OCI-LY3 (cell line): ENCODE results near the gene GTPBP1.

Experiments
- H2AFZ ChIP-seq: fragments of 200-600, 300-600 bp; shearing (Covaris generic); 2 replicates; pipeline ENCODE4 v1.6.0; 2014; ENCODE audit warnings: antibody characterized with exemption, low read depth, low read length
- H3K27ac ChIP-seq: fragments of 200-600, 300-600 bp; sonication (generic); 2 replicates; pipeline ENCODE4 v1.5.1; 2014; ENCODE audit warnings: mild to moderate bottlenecking, low read length, moderate library complexity, mixed read lengths
- H3K27me3 ChIP-seq: fragments of 200-600, 300-600 bp; sonication (generic); 2 replicates; pipeline ENCODE4 v1.6.1; 2014; ENCODE audit warnings: low read depth, low read length, mixed read lengths
- H3K36me3 ChIP-seq: fragments of 200-600, 300-600 bp; sonication (generic); replicated peaks from 2 replicates; pipeline ENCODE3; 2014; ENCODE audit warnings: low read depth, low read length, mixed read lengths
- H3K4me1 ChIP-seq: fragments of 300-600, 200-600 bp; sonication (generic); 2 replicates; pipeline ENCODE4 v1.6.1; 2014; ENCODE audit warnings: low read length, mixed read lengths
- H3K4me2 ChIP-seq: fragments of 200-600, 300-600 bp; sonication (generic); 2 replicates; pipeline ENCODE4 v1.6.1; 2014; ENCODE audit warnings: low read length, mixed read lengths
- H3K4me3 ChIP-seq: fragments of 300-600, 200-600 bp; sonication (generic); 2 replicates; pipeline ENCODE4 v1.5.1; 2014; ENCODE audit warnings: antibody characterized with exemption, mild to moderate bottlenecking, low read length, moderate library complexity
- H3K79me2 ChIP-seq: fragments of 300-600, 200-600 bp; shearing (Covaris generic); 2 replicates; pipeline ENCODE4 v1.6.1; 2014; ENCODE audit warnings: mild to moderate bottlenecking, low read length, mixed read lengths
- H3K9ac ChIP-seq: fragments of 300-600, 200-600 bp; shearing (Covaris generic); 2 replicates; pipeline ENCODE4 v1.6.0; 2014; ENCODE audit warnings: mild to moderate bottlenecking, low read length, moderate library complexity
- H3K9me3 ChIP-seq: fragments of 200-600, 300-600 bp; shearing (Covaris generic); 2 replicates; pipeline ENCODE4 v1.6.1; 2014; ENCODE audit warnings: low read length, mixed read lengths; ENCODE audit not compliant: insufficient read depth
- H4K20me1 ChIP-seq: fragments of 200-600, 300-600 bp; sonication (generic); 2 replicates; pipeline ENCODE4 v1.6.1; 2016; ENCODE audit warnings: low read length, mixed read lengths; ENCODE audit not compliant: insufficient read depth
- CTCF ChIP-seq: fragments of 200-600, 300-600 bp; sonication (generic); IDR thresholded peaks from 2 replicates; pipeline ENCODE4 v1.5.1; 2014; ENCODE audit warnings: antibody characterized with exemption, low read length, low read depth
- EZH2phosphoT487 ChIP-seq: fragments of 200-600 bp; shearing (Covaris generic); IDR thresholded peaks from 2 replicates; pipeline ENCODE4 v1.6.1; 2018; ENCODE audit warnings: antibody characterized with exemption, mixed run types, low read depth

Gene GTPBP1

DNA sequence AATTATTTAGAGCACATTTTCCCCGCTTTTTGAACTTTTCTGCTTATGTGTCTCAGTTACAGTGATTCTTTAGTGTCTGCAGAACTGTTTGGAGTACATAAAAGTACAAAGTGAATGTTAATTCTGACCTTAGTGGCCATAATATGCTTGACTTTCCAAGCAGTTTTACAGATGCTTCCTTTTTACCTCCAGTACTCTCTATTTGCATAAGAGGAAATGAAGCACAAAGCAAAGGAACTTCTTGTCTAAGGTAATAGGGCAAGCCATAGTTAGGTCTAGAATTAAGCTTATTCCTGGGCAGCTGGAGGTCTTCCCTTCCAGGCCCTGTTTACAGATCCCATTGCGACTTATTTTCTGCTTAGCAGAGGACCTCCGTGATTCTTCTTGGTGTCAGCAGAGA, 3.6 kb downstream of the GTPBP1 start:
- Histone ChIP-seq H2AFZ (no peak overlapping the region), H4K20me1 (peaks cover 75% of the 10 kb centered on the region)

GRCh38 chr22:38710351-38710750, 4.6 kb downstream of the GTPBP1 start:
- H3K79me2 ChIP-seq, result peaks cover 96% of the 10 kb centered on the region
- H3K36me3 ChIP-seq, result peaks cover 40% of the 10 kb centered on the region
- H3K9me3 ChIP-seq, result no peaks in the 10 kb centered on the region
- peaks cover 85% of the 10 kb centered on the region for H4K20me1 ChIP-seq
- H3K4me1 ChIP-seq, result peaks cover 30% of the 10 kb centered on the region
- no peak overlapping the region for H2AFZ ChIP-seq
- no peak overlapping the region for H3K27ac ChIP-seq
- no peak for TF ChIP-seq EZH2phosphoT487
- no peak for TF ChIP-seq CTCF
- H3K27me3 ChIP-seq, result no peaks in the 10 kb centered on the region
- no peak overlapping the region for H3K4me2 ChIP-seq
- no peak overlapping the region for H3K9ac ChIP-seq
- H3K4me3 ChIP-seq, result no peak overlapping the region

More for the DNA sequence above, 3.6 kb downstream of the GTPBP1 start:
- H3K9ac ChIP-seq, result no peak overlapping the region
- H3K4me3 ChIP-seq, result peak overlapping the region; percentile 13; the same call in 1 of the 2 replicates
- no peak overlapping the region for H3K27ac ChIP-seq
- TF ChIP-seq CTCF, result no peak
- H3K4me2 ChIP-seq, result peak overlapping the region; percentile 40
- H3K9me3 ChIP-seq, result no peaks in the 10 kb centered on the region
- H3K79me2 ChIP-seq, result peaks cover 86% of the 10 kb centered on the region
- peaks cover 37% of the 10 kb centered on the region for H3K36me3 ChIP-seq
- peaks cover 36% of the 10 kb centered on the region for H3K4me1 ChIP-seq
- no peaks in the 10 kb centered on the region for H3K27me3 ChIP-seq

DNA sequence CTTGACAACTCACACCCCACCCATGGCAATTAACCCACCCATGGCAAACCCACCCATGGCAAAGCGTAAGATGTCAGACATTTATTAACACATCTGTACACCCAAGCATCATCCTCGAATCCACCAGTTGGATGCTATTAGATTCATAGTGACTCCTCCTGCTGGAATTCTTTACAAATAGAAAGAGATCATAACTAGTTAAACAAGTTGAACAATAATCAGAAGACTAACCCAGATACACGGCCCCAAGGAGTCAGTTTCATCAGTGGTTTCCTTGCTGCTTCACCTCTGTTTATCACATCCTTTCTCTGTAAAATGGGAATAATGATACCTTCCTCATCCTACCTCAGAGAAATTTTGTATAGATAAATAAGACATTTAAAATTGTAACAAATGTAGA, 5.1 kb downstream of the GTPBP1 start:
- Histone ChIP-seq H3K4me2 (no peak overlapping the region), H3K27ac (no peak overlapping the region), H3K4me3 (no peak overlapping the region), H3K27me3 (no peaks in the 10 kb centered on the region), H3K79me2 (peaks cover 100% of the 10 kb centered on the region), H3K9ac (no peak overlapping the region), H3K9me3 (no peaks in the 10 kb centered on the region), H4K20me1 (peaks cover 91% of the 10 kb centered on the region), H3K36me3 (peaks cover 45% of the 10 kb centered on the region), H2AFZ (no peak overlapping the region), H3K4me1 (peaks cover 30% of the 10 kb centered on the region)
- no peak for TF ChIP-seq CTCF
- TF ChIP-seq EZH2phosphoT487, result no peak

DNA sequence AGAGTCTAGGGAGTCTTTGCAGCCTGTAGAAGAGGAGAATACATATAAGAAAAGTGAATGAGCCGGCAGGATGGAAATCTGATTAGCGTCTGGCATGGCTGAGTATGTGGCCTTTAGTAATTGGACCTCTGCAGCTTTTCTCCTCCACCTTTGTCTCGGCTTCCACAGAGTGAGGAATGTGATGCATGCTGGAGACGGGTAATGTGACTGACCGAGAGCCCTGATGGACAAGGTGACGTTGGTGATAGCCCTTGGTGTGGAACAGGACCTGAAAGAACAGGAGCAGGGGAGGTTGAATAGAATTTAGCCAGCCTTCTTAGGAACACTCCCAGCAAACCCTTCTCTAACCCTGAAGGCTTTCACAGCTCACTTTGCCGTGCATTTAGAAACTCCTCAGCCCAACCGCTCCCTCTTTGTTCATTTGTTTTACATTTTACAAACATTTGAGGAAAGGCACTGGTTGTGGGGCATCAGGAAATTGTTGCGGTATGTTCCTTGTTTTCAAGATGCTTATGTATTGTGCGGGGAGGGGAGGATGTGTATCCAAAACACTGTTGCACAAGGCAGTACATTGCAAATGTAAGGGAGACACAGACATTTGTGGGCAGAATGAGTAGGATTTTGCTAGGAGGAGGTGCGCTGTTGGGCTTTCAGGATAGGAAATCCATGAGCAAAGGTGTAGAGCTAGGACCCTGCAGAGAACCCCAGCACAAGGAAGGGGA, 6.9 kb downstream of the GTPBP1 start:
- Histone ChIP-seq H3K27ac (no peak overlapping the region), H3K4me1 (peaks cover 23% of the 10 kb centered on the region), H3K27me3 (no peaks in the 10 kb centered on the region), H3K79me2 (peaks cover 99% of the 10 kb centered on the region), H3K9me3 (no peaks in the 10 kb centered on the region), H4K20me1 (peaks cover 96% of the 10 kb centered on the region), H3K36me3 (peaks cover 63% of the 10 kb centered on the region), H2AFZ (no peak overlapping the region), H3K9ac (no peak overlapping the region), H3K4me2 (no peak overlapping the region), H3K4me3 (no peak overlapping the region)
- TF ChIP-seq EZH2phosphoT487, result no peak
- no peak for TF ChIP-seq CTCF
